GM12892 (cell line): Measurements from ENCODE around the gene GAK.

Experiments
- DNase-seq: peaks from one replicate; pipeline ENCODE4 v3.0.0; 2011; ENCODE audit not compliant: insufficient read length
- FAIRE-seq: peaks from 2 replicates; lab custom pipeline; 2011; peaks lifted over from hg19 to GRCh38; lab: Jason Lieb, UNC
- POLR2A ChIP-seq: IDR thresholded peaks from 2 replicates; pipeline ENCODE4 v1.6.1; 2011; ENCODE audit warnings: low read depth, low read length, control low read depth
- POLR2AphosphoS5 ChIP-seq: IDR thresholded peaks from 2 replicates; pipeline ENCODE4 v1.6.1; 2011; ENCODE audit warnings: low read depth, low read length, control low read depth
- TAF1 ChIP-seq: IDR thresholded peaks from 2 replicates; pipeline ENCODE4 v1.6.1; 2011; ENCODE audit warnings: low read depth, mild to moderate bottlenecking, control low read depth, low read length, borderline replicate concordance

The GAK gene

DNA sequence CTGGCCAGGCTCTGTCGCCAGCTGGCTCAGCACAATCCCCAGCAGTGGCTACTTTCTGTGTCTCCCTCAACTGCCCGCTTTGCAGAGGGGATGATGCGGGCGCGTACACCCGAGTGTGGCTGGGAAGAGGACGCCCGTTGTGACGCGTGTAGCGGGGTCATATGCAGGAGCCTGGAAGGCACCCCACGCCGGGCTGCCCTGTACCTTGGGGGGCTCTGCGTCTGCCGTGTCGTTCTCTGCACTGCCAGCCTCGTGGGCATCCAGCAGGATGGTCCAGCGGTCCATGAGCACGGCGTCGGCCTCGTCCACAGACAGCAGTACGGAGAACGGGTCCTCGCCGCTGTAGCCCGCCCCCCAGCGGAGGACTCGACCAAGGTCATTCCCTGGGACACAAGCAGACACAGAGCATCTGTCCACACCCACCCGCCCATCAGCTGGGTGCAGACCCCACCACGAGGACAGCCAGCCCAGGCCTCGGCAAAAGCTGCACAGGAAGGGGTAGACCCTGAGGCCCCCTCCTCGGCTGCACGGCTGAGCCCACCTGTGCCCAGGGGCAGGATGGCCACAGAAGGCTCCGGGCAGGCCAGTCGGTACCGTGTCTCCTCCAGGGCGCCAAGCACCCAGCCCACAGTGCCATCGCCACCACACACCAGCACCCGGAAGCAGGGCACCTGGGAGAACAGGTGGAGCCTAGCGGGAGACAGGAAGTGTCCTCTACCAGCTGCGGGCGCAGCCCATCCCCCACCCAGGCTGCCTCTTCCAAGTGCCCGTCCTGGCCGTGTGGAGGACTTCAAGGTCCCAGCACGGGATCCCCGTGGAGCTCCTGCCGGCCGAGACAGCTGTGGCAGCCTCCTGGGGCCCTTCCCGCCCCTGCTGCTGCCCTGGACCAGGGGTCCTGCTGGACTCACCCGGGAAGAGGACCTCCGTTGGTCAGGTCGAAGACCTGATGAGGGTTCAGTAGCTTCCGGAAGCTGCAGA lies 30.4 kb upstream of the GAK start:
- FAIRE-seq (no peak), DNase-seq (no peak)
- TF ChIP-seq TAF1: no peak
- no peak for TF ChIP-seq POLR2A
- no peak for TF ChIP-seq POLR2AphosphoS5

DNA sequence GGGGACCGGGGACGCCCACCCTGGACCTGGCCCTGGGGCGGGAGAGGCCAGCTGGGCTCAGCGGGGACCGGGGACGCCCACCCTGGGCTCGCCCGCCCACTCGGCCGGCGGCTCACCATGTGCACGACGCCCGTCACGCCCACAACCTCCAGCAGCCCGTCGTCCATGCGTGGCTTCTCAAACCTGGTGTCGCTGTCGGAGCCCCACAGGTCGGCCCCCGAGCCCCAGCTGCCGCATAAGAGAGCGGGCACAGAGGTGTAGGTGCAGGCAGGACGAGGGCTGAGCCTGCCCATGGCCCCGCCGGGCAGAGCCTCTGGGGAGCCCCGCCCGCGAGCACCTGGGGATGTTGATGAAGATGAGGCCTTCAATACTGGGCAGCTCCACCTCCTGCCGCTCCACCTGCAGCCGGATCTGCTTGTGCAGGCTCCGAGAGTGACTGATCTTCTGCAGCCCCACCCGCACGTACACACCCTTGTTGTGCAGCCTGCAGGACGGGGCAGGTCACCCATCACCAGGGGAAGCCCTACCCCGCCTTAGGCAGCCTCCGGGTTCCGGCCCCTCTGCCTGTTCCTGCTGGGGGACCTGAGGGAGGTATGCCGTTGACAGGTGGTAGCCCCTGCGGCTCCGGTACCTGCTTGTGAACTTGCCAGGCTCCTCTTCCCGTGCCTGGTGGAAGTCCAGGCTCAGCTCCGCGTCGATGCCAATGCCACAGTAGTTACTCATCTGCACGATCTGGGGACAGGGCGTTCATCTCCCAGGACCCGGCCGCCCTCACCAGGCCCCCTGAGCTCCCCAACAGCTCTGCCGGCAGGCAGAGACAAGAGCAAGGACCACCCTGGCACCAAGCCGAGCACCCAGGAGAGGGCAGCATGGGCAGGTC lies 29.5 kb upstream of the GAK start:
- DNase-seq (no peak), FAIRE-seq (no peak)
- TF ChIP-seq TAF1: no peak
- no peak for TF ChIP-seq POLR2A
- TF ChIP-seq POLR2AphosphoS5: no peak

DNA sequence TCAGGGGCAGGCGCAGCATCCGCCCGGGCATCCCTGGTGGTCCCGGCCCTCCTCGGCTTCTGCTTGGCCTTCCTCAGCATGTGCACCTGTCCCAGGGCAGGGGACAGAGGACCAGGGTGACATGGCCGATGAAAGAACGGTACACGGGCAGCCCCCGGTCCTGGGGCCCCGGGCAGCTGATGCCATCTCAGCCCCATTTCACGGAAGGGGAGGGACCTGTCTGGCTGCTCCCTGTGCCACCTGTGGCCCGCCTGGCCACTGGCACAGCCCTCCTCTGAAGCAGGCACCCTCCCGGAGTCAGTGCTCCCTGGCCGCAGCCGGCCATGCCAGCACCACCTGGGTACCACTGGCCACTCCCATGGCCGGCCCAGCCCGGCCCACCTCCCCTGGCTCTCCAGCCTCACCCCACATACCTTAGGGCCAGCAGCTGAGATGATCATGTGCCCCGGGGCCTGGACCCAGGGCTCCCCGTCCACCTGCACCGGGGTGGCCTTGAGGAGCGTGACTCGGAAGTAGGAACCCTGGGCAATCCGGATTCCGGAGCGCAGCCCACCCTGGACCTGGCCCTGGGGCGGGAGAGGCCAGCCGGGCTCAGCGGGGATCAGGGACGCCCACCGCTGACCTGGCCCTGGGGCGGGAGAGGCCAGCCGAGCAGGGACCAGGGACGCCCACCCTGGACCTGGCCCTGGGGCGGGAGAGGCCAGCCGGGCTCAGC lies 28.7 kb upstream of the GAK start:
- FAIRE-seq: no peak
- DNase-seq: no peak
- no peak for TF ChIP-seq POLR2A
- no peak for TF ChIP-seq TAF1
- TF ChIP-seq POLR2AphosphoS5: no peak

DNA sequence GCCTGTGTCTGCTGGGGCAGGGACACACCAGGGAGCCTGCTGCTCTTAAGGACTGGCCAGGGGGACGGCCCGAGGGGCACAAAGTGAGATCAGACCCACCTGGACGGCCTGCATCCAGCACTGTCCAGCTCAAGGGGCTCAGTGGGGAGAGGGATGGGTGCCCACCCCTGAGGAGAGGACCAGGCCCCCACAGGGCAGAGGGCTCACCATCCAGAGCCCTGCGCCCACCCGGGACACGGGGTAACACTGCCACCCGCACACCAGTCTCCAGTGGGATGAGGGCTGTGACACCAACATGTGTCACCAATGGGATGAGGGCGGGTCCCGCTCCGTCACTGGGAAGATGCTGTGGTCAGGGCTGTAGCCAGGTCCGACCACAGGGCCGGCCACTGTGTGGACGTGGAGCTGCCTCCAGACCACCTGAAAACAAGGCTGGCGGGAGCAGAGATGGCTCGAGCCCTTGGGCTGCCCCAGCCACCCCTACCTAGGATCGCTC lies 28.1 kb upstream of the GAK start:
- FAIRE-seq: no peak
- no peak for TF ChIP-seq POLR2A
- no peak for TF ChIP-seq POLR2AphosphoS5
- no peak for TF ChIP-seq TAF1
- no peak for DNase-seq

DNA sequence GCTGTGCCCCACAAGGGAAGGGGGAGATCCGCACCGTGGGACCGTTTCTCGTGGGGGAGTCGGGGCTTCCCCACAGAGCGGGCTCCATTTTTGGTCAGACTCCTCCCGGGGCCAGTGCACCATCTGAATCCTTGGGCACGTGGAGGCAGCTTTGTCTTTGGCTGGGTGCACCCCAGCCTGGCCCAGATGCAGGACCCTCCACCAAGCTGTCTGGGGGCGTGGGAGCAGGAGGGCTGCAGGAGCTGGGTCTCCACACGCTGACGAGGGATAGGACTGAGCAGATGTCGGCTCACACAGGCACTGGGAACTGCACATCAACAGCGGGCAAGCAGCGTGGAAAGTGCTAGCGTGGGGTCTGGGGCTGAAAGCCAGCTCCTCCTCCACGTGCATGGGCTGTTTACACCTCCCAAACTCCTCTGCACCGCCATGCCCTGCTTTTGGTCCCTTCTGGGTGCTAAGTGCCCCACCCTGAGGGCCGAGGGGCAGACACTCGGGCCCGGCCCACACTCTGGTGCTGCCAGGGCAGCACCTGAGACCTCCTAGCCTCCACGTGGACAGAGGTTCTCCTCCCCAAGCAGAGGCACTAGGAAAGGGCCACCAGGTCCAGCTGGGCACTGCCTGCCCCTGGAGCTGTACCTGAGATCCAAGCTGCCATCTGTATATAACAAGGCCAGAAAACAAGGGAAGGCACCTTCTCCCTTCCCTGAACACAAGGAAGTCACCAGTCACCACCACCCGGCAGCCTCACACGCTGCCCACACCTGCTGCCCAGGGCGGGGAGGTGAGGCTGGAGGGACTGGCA lies 27.4 kb upstream of the GAK start:
- TF ChIP-seq POLR2AphosphoS5 (no peak), TAF1 (no peak), POLR2A (no peak)
- FAIRE-seq: no peak

DNA sequence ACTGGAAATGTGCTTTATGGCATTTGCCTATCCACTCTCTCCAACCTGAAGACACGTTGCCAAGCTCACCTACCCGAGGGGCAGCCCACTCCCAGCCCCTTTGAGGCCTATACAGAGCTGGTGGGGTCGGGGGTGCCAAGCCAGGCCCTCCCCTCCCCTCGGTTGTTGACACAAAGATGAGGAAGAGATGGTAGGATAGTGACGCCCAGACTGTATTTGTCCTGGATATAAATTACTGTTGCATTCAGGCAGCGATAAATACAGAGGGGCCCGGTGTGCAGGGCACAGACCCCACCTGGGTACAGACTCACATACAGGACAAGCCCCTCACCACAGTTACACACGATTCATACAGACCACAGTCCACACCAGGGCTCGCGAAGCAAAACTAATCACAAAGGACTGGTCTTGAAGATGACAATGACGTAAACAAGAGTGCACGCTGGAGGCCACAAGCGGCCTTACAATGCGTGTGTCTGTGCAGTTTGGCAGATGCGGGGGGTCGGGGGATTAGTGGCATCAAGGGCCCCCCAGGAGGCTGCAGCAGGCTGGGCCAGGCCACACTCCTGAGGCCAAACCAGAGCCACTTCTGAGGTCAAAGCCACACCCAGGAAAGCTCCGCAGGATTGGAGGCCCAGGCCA lies 26.7 kb upstream of the GAK start:
- DNase-seq (no peak), FAIRE-seq (no peak)
- TF ChIP-seq POLR2AphosphoS5 (no peak), POLR2A (no peak), TAF1 (no peak)

More for the DNA sequence above, 27.4 kb upstream of the GAK start:
- no peak for DNase-seq

DNA sequence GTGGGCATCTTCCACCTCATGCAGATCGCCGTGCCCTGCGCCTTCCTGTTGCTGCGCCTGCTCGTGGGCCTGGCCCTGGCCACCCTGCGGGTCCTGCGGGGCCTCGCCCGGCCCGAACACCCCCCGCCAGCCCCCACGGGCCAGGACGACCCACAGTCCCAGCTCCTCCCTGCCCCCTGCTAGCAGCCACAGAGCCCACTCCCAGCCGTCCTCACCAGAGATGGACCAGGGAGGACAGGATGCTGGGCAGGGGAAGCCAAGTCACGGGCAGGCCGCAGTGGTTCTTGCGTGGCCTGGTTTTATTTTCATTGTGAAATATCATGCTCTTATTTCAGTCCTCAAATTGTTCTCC lies 26.2 kb upstream of the GAK start:
- FAIRE-seq: no peak
- TF ChIP-seq POLR2A (no peak), TAF1 (no peak), POLR2AphosphoS5 (no peak)
- peak; percentile 8 for DNase-seq

DNA sequence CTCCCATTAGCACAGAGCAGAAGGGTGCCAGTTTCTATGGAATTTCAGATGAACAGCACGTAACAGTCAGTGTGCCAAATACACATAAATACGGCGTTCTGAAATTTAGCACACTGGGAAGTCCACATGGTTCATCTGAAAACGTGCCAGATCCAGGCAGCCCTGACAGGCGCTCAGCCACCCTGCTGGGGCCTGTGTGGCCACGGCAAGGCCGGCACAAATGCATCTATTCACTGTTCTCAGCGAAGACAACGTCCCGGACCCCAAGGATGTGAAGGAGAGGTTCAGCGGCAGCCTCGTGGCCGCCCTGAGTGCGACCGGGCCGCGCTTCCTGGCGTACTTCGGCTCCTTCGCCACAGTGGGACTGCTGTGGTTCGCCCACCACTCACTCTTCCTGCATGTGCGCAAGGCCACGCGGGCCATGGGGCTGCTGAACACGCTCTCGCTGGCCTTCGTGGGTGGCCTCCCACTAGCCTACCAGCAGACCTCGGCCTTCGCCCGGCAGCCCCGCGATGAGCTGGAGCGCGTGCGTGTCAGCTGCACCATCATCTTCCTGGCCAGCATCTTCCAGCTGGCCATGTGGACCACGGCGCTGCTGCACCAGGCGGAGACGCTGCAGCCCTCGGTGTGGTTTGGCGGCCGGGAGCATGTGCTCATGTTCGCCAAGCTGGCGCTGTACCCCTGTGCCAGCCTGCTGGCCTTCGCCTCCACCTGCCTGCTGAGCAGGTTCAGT lies 25.6 kb upstream of the GAK start:
- DNase-seq (peak; percentile 19), FAIRE-seq (no peak)
- TF ChIP-seq POLR2AphosphoS5: no peak
- no peak for TF ChIP-seq POLR2A
- no peak for TF ChIP-seq TAF1

DNA sequence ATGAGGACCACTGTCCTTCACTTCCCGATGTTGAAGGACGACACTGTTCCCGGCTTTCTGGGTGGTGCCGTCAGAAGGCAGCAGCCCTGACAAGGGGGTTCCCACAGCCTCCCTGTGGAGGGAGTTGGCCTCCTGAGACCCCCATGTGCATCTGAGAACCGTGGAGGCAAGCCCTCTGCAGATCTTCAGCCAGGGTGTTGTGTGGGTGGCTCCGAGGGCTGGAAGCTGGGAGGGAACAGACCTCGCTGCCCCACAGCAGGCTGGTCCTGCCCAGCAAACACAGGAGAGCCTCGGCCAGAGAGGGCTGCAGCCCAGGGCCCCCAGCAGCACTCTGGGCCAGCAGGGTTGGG lies 25.1 kb upstream of the GAK start:
- FAIRE-seq (no peak), DNase-seq (peak; percentile 15)
- TF ChIP-seq POLR2A (no peak), POLR2AphosphoS5 (no peak), TAF1 (no peak)
